Erythroblast (primary cell): ENCODE data around the gene DYNC2H1.

Source experiments
- DNase-seq, 2 experiments: peaks; one replicate each; lab custom pipeline; 2025; lab: John Stamatoyannopoulos, UW
- GATA1 ChIP-seq: IDR thresholded peaks from 2 replicates; pipeline ENCODE4 v1.6.1; 2011; ENCODE audit warnings: low read depth, mild to moderate bottlenecking, control low read depth, low read length, moderate library complexity
- POLR2A ChIP-seq: IDR thresholded peaks from 2 replicates; pipeline ENCODE4 v1.6.1; 2011; ENCODE audit warnings: mild to moderate bottlenecking, low read length

Gene DYNC2H1

GRCh38 chr11:103525069-103525468, 415.8 kb downstream of the DYNC2H1 start:
- DNase-seq: no peak

GRCh38 chr11:103528046-103528445, 418.8 kb downstream of the DYNC2H1 start:
- DNase-seq: no peak
- TF ChIP-seq POLR2A (no peak), GATA1 (no peak)

More at GRCh38 chr11:103525069-103525468, 415.8 kb downstream of the DYNC2H1 start:
- TF ChIP-seq GATA1: no peak

GRCh38 chr11:103528596-103528995, 419.4 kb downstream of the DYNC2H1 start:
- DNase-seq: no peak
- no peak for TF ChIP-seq POLR2A
- no peak for TF ChIP-seq GATA1

- DNase-seq: no peak
- TF ChIP-seq POLR2A: no peak
- no peak for TF ChIP-seq GATA1
These were observed 420.0 kb downstream of the DYNC2H1 start for GRCh38 chr11:103529181-103529684.
